ENCODE data around the gene RPS24. TPM values are rescaled to one million over a fixed set of nuclear protein-coding genes. Genes with fewer than 3 reads are reported as not detected.

Gene RPS24
- total and polyA plus RNA-seq, 2 experiments from 2014 or later: 2,362 to 3,638 TPM

GRCh38 chr10:78078539-78079330 lies 45.1 kb downstream of the RPS24 start (continued):
- no peak for TF ChIP-seq ETS1 (IDR thresholded peaks at IDR 0.05)

- no peaks in the 10 kb centered on the region; the same call in 1 of the 2 replicates for H3K36me3 ChIP-seq (ENCODE audit: insufficient read depth)
- no peak for DNase-seq (ENCODE audit: low spot score)
- H3K4me1 ChIP-seq (ENCODE audit: insufficient read depth): no peaks in the 10 kb centered on the region
- no peak overlapping the region for H3K4me3 ChIP-seq
- no peaks in the 10 kb centered on the region for H3K79me2 ChIP-seq (replicated peaks; ENCODE audit: insufficient read depth)
- H3K27ac ChIP-seq (ENCODE audit: low read depth): no peak overlapping the region
- ATAC-seq: no peak
- H3K9me3 Mint-ChIP-seq: peaks cover 28% of the 10 kb centered on the region
- no peak overlapping the region for H2AFZ ChIP-seq
- peaks cover 5% of the 10 kb centered on the region for H3K27me3 Mint-ChIP-seq (ENCODE audit: insufficient read depth, low read depth, poor library complexity)
- peaks cover 13% of the 10 kb centered on the region for H3K36me3 Mint-ChIP-seq (ENCODE audit: low read depth)
- H3K27ac Mint-ChIP-seq: no peak overlapping the region
- H3F3A ChIP-seq (replicated peaks; ENCODE audit: low read depth): no peaks in the 10 kb centered on the region
- H3K4me3 Mint-ChIP-seq: no peak overlapping the region
- H4K20me1 ChIP-seq (replicated peaks; ENCODE audit: insufficient read depth): no peaks in the 10 kb centered on the region
- H3K9me2 ChIP-seq (ENCODE audit: insufficient read depth): 0 out of 2 replicates have a peak, but pooled peaks cover 3% of the 10 kb centered on the region
- H3K4me2 ChIP-seq: no peak overlapping the region
- no peaks in the 10 kb centered on the region for H3K4me1 Mint-ChIP-seq
- no peaks in the 10 kb centered on the region for H3K27me3 ChIP-seq (ENCODE audit: insufficient read depth)
- TF ChIP-seq REST (IDR thresholded peaks at IDR 0.05; ENCODE audit: unreplicated experiment) (no peak), JUNB (IDR thresholded peaks at IDR 0.05; ENCODE audit: unreplicated experiment) (no peak), ZNF331 (CRISPR knock-in tag; IDR thresholded peaks at IDR 0.05; ENCODE audit: low read depth) (no peak), CREB1 (CRISPR knock-in tag; IDR thresholded peaks at IDR 0.05; ENCODE audit: low read depth) (no peak), CTCF (conservative IDR thresholded peaks at IDR 0.05; ENCODE audit: low read depth in 2 of 2) (no peak), EZH2phosphoT487 (IDR thresholded peaks at IDR 0.05; ENCODE audit: unreplicated experiment) (no peak), ZNF462 (CRISPR knock-in tag; IDR thresholded peaks at IDR 0.05) (no peak), STAT1 (IDR thresholded peaks at IDR 0.05; ENCODE audit: unreplicated experiment) (no peak), EZH2 (IDR thresholded peaks at IDR 0.05; ENCODE audit: low read depth, unreplicated experiment) (no peak), ETS1 (IDR thresholded peaks at IDR 0.05) (no peak)
These were observed 45.7 kb downstream of the RPS24 start for GRCh38 chr10:78079411-78079810.
